Common myeloid progenitor, CD34-positive (primary cell): ENCODE data around the gene HTRA3.

ENCODE experiments used
- CTCF ChIA-PET: fragments of 350-600 bp; sonication (Branson Sonifier 250); formaldehyde crosslinking; loops from one replicate; lab custom pipeline; 2021; ENCODE audit warnings: antibody characterized with exemption; lab: Charles Lee
- POLR2A ChIA-PET: fragments of 350-600 bp; sonication (Branson Sonifier 250); formaldehyde crosslinking; loops from one replicate; lab custom pipeline; 2021; ENCODE audit warnings: antibody characterized with exemption; lab: Charles Lee
- DNase-seq, 3 donors: peaks; one replicate each; pipeline versions ENCODE4 v3.0.0 to v3.0.0-alpha.2; 2013
- H3K27ac ChIP-seq, 2 experiments: 1 replicate in 1 of 2; 2 replicates in 1 of 2; pipeline ENCODE4 v1.7.0; 2013; ENCODE audit warnings: inconsistent platforms in 2 of 2, low read length in 2 of 2, mild to moderate bottlenecking in 2 of 2, low read depth in 1 of 2, moderate library complexity in 1 of 2; ENCODE audit not compliant: severe bottlenecking in 2 of 2, insufficient read depth in 1 of 2, poor library complexity in 1 of 2
- H3K27me3 ChIP-seq, 5 experiments: replicated peaks in 2 of 5; 1 replicate in 3 of 5; 2 replicates in 2 of 5; pipeline versions ENCODE4 v1.6.1 to v1.7.0; 2013; ENCODE audit warnings: low read length in 4 of 5, mild to moderate bottlenecking in 2 of 5, moderate library complexity in 2 of 5, inconsistent platforms in 1 of 5; ENCODE audit not compliant: insufficient read depth in 5 of 5, control insufficient read depth in 4 of 5
- H3K36me3 ChIP-seq, 4 experiments: 1 replicate in 2 of 4; 2 replicates in 2 of 4; pipeline versions ENCODE4 v1.6.1 to v1.7.0; 2013; ENCODE audit warnings: low read length in 3 of 4, control low read depth in 1 of 4, mild to moderate bottlenecking in 1 of 4; ENCODE audit not compliant: control insufficient read depth in 4 of 4, insufficient read depth in 4 of 4
- H3K4me1 ChIP-seq, 4 experiments: 1 replicate in 3 of 4; 2 replicates in 1 of 4; pipeline versions ENCODE4 v1.6.1 to v1.7.1; 2013; ENCODE audit warnings: low read length in 3 of 4, mild to moderate bottlenecking in 3 of 4, control low read depth in 1 of 4, inconsistent platforms in 1 of 4, moderate library complexity in 1 of 4; ENCODE audit not compliant: control insufficient read depth in 4 of 4, insufficient read depth in 4 of 4; ENCODE audit errors: control extremely low read depth in 1 of 4
- H3K4me3 ChIP-seq, 7 experiments: 1 replicate in 4 of 7; 2 replicates in 3 of 7; pipeline versions ENCODE4 v1.5.1 to v1.7.0; 2013; ENCODE audit warnings: mild to moderate bottlenecking in 7 of 7, low read length in 6 of 7, moderate library complexity in 6 of 7, inconsistent platforms in 2 of 7, low read depth in 2 of 7, control low read depth in 1 of 7; ENCODE audit not compliant: insufficient read depth in 4 of 7, control insufficient read depth in 1 of 7; ENCODE audit errors: extremely low read depth in 1 of 7
- H3K9me3 ChIP-seq, 5 experiments: 1 replicate in 4 of 5; 2 replicates in 1 of 5; pipeline versions ENCODE4 v1.6.1 to v1.7.1; 2013; ENCODE audit warnings: low read length in 4 of 5, mild to moderate bottlenecking in 2 of 5, inconsistent platforms in 1 of 5, low read depth in 1 of 5, moderate library complexity in 1 of 5; ENCODE audit not compliant: control insufficient read depth in 4 of 5, insufficient read depth in 2 of 5; ENCODE audit errors: control extremely low read depth in 1 of 5
- WGBS: methylation state at CpG from one replicate; pipeline ENCODE4 v1.1.5; 2013; ENCODE audit not compliant: insufficient coverage; 5-methylcytosine and 5-hydroxymethylcytosine counted together

HTRA3 gene

DNA sequence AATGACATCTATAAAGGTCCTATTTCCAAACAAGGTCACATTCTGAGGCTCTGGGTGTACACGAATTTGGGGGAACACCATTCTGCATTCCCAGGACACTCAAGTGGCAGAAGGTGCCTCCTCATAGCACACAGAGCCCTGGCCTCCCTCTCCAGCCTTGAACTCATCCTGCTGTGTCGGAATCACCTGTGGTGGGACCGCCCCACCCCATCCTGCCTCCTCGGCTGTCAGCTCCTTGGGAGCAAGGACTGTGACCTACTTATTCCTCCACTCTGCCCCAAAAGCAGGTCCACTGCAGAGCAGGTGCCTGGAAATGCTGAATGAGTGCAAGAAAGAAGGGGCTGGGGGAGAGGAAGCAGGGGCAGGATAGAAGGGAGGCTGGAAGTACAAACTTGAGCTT is 33.5 kb downstream of the HTRA3 start:
- peak overlapping the region in 1 of 2 experiments; percentile 37 for H3K27ac ChIP-seq
- ChIA-PET CTCF (interaction anchor here (1.1 to 1.4 kb wide), 2 partner anchors 12 to 21 kb away, joined by 3 to 5 read pairs; no protein-coding TSS in a partner anchor), POLR2A (no interaction called here)
- H3K9me3 ChIP-seq: peaks cover 0 to 2% (median 0%) of the 10 kb centered on the region in 5 experiments
- no peak overlapping the region for H3K4me3 ChIP-seq
- H3K36me3 ChIP-seq: peaks cover 0 to 8% (median 0%) of the 10 kb centered on the region in 4 experiments
- no peak for DNase-seq
- H3K4me1 ChIP-seq: peaks cover 0 to 19% (median 15%) of the 10 kb centered on the region in 4 experiments
- WGBS: 89% methylated on average over 3 of the region's 4 CpGs
- H3K27me3 ChIP-seq: no peaks in the 10 kb centered on the region

DNA sequence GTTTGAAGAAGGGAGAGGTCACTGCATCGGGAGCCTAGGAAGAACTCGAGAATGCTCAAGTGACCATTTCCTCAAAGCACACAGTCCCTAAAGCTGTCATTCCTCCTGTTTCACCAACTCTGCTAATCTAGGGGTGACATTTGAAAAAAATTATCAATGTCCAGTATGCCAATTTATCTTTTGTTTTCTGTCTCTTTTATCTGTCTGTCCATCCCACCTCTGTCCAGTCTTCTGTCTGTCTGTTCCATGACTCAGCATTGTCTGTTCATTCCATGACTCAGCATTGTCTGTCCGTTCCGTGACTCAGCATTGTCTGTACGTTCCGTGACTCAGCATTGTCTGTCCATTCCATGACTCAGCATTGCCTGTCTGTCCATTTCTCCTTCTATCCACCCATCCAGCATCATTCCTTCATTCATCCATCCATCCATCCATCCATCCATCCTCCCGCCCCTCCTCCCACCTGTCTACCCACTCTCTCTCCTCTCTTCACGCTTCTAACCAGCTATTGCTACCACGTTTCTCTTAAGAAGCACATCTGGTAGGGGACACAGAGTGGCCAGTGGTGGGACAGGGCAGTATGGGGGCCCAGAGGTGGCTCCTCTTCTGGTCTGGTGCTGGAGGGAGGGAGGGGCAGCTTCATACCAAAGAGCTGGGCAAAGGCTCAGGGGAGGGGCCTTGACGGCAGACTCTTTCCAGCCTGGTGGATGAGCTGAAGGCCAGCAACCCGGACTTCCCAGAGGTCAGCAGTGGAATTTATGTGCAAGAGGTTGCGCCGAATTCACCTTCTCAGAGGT is 34.1 kb downstream of the HTRA3 start:
- POLR2A ChIA-PET: no interaction called here

GRCh38 chr4:8304827-8305695 is 35.5 kb downstream of the HTRA3 start:
- H3K4me1 ChIP-seq: peaks cover 0 to 19% (median 15%) of the 10 kb centered on the region in 4 experiments
- ChIA-PET POLR2A (no interaction called here), CTCF (interaction anchor here (1.4 kb wide), 1 partner anchor 19 kb away, joined by 5 read pairs; no protein-coding TSS in a partner anchor)
- no peak overlapping the region for H3K4me3 ChIP-seq
- no peak overlapping the region for H3K27ac ChIP-seq
- H3K9me3 ChIP-seq: peaks cover 0 to 2% (median 0%) of the 10 kb centered on the region in 5 experiments
- no peaks in the 10 kb centered on the region for H3K27me3 ChIP-seq
- DNase-seq: no peak
- WGBS: 99% methylated on average over 9 of the region's 14 CpGs
- peaks cover 0 to 8% (median 0%) of the 10 kb centered on the region in 4 experiments for H3K36me3 ChIP-seq

More for the DNA sequence above, 34.1 kb downstream of the HTRA3 start:
- peaks cover 0 to 2% (median 0%) of the 10 kb centered on the region in 5 experiments for H3K9me3 ChIP-seq
- peak overlapping the region in 1 of 2 experiments; percentile 37 for H3K27ac ChIP-seq
- peak; percentile 65 to 87 (median 87) for DNase-seq
- H3K27me3 ChIP-seq: no peaks in the 10 kb centered on the region
- CTCF ChIA-PET: interaction anchor here (1.1 to 1.4 kb wide), 3 partner anchors 11 to 99 kb away, joined by 3 to 5 read pairs (median 3); no protein-coding TSS in a partner anchor
- 51% methylated on average over 11 of the region's 13 CpGs for WGBS
- no peak overlapping the region for H3K4me3 ChIP-seq
- H3K4me1 ChIP-seq: peaks cover 0 to 19% (median 15%) of the 10 kb centered on the region in 4 experiments
- H3K36me3 ChIP-seq: peaks cover 0 to 8% (median 0%) of the 10 kb centered on the region in 4 experiments

DNA sequence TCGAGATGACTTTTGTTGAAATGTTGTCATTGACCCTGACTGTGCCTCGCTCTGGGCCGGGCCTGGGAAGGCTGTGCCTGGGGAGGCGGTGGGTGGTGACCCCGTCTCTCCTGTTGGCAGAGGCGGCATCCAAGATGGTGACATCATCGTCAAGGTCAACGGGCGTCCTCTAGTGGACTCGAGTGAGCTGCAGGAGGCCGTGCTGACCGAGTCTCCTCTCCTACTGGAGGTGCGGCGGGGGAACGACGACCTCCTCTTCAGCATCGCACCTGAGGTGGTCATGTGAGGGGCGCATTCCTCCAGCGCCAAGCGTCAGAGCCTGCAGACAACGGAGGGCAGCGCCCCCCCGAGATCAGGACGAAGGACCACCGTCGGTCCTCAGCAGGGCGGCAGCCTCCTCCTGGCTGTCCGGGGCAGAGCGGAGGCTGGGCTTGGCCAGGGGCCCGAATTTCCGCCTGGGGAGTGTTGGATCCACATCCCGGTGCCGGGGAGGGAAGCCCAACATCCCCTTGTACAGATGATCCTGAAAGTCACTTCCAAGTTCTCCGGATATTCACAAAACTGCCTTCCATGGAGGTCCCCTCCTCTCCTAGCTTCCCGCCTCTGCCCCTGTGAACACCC is 36.4 kb downstream of the HTRA3 start:
- no peak overlapping the region for H3K4me3 ChIP-seq
- peaks cover 0 to 19% (median 15%) of the 10 kb centered on the region in 4 experiments for H3K4me1 ChIP-seq
- POLR2A ChIA-PET: no interaction called here
- no peaks in the 10 kb centered on the region for H3K27me3 ChIP-seq
- no peak overlapping the region for H3K27ac ChIP-seq
- no peaks in the 10 kb centered on the region for H3K9me3 ChIP-seq
- DNase-seq: no peak
- peaks cover 0 to 8% (median 0%) of the 10 kb centered on the region in 4 experiments for H3K36me3 ChIP-seq
- WGBS: 96% methylated on average over 35 of the region's 35 CpGs
- CTCF ChIA-PET: interaction anchor here (1.2 to 1.4 kb wide), 2 partner anchors 11 to 61 kb away, joined by 3 read pairs; no protein-coding TSS in a partner anchor

DNA sequence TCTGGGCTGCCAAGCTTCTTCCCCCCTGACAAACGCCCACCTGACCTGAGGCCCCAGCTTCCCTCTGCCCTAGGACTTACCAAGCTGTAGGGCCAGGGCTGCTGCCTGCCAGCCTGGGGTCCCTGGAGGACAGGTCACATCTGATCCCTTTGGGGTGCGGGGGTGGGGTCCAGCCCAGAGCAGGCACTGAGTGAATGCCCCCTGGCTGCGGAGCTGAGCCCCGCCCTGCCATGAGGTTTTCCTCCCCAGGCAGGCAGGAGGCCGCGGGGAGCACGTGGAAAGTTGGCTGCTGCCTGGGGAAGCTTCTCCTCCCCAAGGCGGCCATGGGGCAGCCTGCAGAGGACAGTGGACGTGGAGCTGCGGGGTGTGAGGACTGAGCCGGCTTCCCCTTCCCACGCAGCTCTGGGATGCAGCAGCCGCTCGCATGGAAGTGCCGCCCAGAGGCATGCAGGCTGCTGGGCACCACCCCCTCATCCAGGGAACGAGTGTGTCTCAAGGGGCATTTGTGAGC is 37.0 kb downstream of the HTRA3 start:
- Histone ChIP-seq H3K27me3 (no peaks in the 10 kb centered on the region), H3K4me1 (peaks cover 0 to 19% (median 15%) of the 10 kb centered on the region in 4 experiments), H3K27ac (no peak overlapping the region), H3K36me3 (peaks cover 0 to 8% (median 0%) of the 10 kb centered on the region in 4 experiments), H3K9me3 (no peaks in the 10 kb centered on the region), H3K4me3 (no peak overlapping the region)
- CTCF ChIA-PET: interaction anchor here (1.2 to 1.4 kb wide), 2 partner anchors 11 to 60 kb away, joined by 3 read pairs; no protein-coding TSS in a partner anchor
- WGBS: 74% methylated on average over 14 of the region's 16 CpGs
- POLR2A ChIA-PET: no interaction called here
- DNase-seq: peak in 1 of 3 donors; percentile 10

- Histone ChIP-seq H3K4me3 (no peak overlapping the region), H3K4me1 (peaks cover 0 to 19% (median 15%) of the 10 kb centered on the region in 4 experiments), H3K9me3 (peaks cover 0 to under 1% (median 0%) of the 10 kb centered on the region in 5 experiments), H3K27me3 (no peaks in the 10 kb centered on the region), H3K36me3 (peaks cover 0 to 8% (median 0%) of the 10 kb centered on the region in 4 experiments), H3K27ac (no peak overlapping the region)
- POLR2A ChIA-PET: no interaction called here
- no peak for DNase-seq
- 96% methylated on average over 11 of the region's 11 CpGs for WGBS
- CTCF ChIA-PET: interaction anchor here (1.0 to 1.4 kb wide), 3 partner anchors 12 to 96 kb away, joined by 3 read pairs; no protein-coding TSS in a partner anchor
Measured at GRCh38 chr4:8307121-8307520, 37.6 kb downstream of the HTRA3 start.
